HG02759 (cell line): ENCODE measurements around the gene COL27A1.

Experiments used
- ATAC-seq: cut with Tn5 transposase; IDR thresholded peaks from one replicate; pipeline ENCODE4 v1.9.1; 2021; ENCODE audit warnings: mild to moderate bottlenecking, moderate library complexity; ENCODE audit not compliant: unreplicated experiment

Gene COL27A1

GRCh38 chr9:114155263-114155994 is at the start of gene COL27A1:
Gene COL27A1, plus strand, starts transcription at chr9:114155537. Its CDS starts 414 bp downstream, at chr9:114155951.
- ATAC-seq, result peak; percentile 92

DNA sequence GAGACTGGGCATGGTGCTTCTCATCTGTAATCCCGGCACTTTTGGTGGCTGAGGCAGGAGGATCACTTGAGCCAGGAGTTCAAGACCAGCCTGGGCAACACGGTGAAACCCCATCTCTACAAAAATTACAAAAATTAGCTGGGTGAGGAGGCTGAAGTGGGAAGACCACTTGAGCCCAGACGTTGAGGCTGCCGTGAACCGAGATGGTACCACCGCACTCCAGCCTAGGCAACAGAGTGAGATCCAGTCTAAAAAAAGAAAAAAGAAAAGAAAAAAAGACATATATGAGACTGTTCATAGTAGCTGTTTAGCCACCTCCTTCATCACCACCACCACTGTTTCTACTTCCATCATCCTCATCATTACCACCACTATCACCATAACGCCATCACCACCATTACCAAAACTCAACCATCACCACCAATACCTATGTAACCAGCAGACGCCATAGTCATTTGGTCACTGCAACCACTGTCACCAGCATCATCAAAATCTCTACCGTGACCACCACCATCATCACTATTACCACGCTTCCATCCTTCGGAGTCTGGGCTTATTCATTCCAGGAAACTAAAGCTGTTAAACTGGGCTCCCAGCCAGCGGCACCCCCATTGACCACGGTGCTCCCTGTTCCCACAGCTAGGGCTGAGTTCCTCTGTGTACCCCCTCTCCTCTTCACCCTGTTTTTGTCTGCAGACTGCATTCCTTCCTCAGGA is 47.9 kb upstream of the COL27A1 start:
- no peak for ATAC-seq

DNA sequence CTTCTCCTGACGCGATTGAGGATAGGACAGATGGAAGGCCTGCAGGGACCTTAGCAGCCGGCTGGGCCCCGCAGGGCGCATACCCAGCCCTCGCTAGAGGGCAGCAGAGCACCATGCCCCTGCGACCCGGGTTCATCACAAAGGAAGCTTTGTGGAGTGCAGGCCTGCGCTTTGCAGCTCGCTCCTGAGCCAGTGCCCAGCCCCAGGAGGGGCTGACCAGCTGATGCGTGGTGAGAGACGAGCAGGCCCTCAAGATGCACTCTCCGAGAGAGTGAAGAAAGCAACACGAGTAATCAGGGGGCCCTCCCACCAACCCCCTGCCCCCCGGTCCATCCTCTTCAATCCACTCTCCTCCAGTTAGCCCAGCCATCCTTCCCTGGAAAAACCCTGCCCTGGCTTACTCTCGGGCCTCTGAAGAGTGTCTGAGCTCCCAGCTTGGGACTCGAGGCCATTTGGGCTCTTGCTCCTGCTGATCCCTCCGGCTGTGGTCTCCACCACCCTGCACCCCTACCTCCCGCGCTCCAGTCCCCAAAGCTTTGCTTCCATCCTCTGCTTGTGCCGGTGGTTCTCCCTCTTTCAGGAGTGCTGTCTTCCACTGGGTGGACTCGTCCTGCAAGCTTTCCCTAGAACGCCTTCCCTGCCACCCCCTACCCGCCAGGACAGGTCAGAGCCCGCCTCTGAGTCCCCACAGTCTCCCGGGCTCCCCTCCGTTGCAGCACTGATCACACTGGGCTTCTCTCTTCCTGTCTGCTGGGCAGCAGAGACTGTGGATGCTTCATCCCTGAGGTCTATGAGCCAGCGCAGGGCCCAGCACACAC is 47.1 kb upstream of the COL27A1 start:
- peak; percentile 53 for ATAC-seq

DNA sequence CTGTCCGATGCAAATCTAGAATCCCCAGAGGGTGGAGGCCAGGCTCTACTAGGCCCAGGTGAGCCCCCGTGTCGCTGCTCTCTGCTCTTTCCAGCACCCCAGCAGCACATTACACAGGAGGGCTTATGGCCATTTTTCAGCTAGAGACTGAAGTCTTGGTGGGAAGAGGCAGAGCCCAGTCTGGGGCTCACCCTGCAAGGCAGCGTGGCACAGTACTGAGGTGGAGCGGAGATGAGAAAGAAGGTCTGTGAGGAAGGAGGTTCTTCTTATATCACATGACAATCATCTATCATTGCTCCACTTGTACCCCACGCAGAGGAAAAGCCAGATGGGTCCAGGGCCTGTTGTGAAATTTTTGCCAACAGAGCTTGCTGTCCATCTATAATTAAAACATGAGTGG is 46.2 kb upstream of the COL27A1 start:
- no peak for ATAC-seq

DNA sequence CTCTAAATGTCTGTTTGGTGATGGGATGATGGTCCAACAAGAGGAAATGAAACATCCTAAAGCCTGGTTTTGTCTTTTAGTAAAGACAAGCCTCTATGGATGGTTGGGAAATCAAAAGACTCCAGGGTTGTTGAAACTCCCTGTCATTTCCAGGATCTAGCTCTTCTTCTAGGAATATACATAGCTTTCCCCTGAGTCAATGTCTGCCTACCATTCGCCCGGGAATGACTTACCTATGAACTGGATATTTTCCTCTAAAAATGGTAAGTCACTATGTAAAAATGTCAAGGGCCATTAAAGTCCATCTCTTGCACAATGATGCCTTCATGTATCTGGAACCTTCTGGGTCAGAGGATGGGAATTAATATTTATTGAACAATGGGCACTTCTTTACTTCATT is 45.2 kb upstream of the COL27A1 start:
- no peak for ATAC-seq

DNA sequence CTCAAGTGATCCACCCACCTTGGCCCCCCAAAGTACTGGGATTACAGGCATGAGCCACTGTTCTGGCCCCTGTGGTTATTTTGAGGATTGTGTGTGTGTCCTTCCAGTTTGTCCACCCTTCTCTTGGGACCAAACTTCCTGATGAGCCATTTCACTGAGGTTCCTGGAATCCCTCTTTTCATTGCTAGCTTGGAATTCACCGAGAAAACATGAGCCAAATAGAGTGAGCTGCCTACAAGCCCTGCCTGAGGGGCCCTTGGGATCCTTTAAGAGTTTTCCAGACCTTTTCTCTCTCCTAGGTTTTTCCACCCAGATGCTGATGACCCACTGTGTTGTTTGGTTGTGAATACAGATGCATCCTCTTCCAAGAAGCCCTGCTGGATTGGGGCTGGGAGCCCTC is 43.0 kb upstream of the COL27A1 start:
- ATAC-seq, result no peak

DNA sequence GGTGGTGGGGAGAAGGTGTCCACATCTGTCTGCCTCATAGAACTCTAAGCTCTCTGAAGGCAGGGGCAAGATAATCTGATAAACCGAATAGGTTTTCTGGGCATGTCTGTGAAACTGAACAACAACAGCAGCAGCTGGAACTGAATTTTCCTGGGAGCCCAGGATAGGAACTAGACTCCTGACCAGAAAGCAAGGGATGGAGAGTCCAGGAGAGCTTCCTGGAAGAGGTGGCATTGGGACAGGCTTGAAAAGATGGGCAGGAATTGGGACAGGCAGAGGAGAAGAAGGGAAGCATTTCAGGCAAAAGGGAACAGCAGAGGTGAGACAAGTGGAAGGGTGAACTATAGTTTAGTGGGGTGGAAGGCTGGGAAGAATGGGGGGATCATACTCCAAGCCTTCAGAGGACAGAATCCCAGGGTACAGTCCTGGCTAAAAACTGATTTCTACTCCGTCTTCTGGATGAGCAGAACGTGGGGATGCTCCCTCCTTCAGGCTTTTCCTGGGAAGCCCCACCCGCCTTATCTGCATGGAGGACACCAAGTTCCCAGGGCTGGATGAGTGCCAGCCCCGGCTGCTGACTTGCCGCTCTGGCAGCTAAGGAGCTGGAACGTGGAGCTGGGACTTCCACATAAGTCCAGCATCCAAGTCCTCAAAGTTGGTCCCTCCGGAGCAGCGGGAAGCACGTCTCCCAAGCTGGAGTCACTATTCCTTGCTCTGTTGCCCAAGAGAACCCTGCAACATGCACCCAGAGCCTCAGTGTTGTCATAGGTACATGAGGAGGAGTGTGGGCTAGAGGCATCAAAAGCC is 42.4 kb upstream of the COL27A1 start:
- ATAC-seq, result no peak

DNA sequence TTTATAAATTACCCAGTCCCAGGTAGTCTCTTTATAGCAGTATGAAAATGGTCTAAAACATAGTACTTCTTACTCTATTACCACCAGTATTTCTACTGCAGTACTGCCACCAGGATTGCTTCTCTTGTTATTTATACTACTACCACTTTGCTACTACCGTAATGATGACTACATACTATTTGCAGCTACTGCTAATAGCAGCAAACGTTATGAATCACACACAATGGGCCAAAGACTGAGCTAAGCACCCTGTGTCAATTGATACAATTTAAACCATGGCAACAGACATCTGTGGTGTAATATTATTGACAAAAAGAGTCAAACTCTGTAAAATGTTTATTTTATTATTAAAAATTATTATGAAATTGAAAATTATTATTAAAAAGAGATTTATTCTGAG is 41.0 kb upstream of the COL27A1 start:
- ATAC-seq, result no peak

DNA sequence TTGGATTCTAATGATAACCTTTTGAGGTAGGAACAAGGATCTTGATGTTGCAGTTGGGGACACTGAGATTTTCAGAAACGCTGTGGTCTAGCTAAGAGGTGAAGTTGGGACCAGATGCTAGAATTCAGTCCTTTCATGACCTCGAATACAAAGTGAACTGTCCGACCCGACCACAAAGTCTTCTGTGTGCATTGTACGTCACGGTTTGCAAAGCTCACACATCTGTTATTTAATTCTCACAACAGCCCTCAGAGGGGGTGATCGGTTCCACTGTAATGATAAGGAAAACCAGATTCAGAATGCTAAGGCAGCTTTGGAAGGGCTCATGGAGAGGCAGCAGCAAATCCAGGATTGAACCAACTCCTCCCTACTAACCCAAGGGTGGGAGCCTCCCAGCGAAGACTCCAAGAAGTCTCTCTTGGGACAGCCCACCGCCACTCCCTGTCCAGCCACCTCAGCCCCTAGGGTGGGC is 39.6 kb upstream of the COL27A1 start:
- no peak for ATAC-seq

GRCh38 chr9:114116126-114116747 is 39.1 kb upstream of the COL27A1 start:
- no peak for ATAC-seq

DNA sequence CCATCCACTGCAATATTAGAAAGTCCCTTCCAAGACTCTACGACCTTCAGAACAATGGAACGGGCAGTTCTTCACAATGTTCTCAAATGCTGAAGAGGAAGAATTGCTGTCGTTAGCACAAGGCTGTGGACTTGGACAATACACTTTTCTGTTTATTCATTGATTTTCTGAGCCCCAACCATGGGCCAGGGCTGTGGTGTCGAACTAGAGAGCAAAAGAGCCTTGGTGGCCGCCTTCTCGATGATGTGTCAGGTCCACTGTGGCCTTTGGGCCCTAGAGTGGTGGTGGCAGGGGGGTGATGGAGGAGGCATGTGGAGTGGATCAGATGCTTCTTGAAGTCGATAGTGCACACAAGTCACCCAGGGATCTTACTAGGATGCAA is 37.7 kb upstream of the COL27A1 start:
- ATAC-seq, result no peak

DNA sequence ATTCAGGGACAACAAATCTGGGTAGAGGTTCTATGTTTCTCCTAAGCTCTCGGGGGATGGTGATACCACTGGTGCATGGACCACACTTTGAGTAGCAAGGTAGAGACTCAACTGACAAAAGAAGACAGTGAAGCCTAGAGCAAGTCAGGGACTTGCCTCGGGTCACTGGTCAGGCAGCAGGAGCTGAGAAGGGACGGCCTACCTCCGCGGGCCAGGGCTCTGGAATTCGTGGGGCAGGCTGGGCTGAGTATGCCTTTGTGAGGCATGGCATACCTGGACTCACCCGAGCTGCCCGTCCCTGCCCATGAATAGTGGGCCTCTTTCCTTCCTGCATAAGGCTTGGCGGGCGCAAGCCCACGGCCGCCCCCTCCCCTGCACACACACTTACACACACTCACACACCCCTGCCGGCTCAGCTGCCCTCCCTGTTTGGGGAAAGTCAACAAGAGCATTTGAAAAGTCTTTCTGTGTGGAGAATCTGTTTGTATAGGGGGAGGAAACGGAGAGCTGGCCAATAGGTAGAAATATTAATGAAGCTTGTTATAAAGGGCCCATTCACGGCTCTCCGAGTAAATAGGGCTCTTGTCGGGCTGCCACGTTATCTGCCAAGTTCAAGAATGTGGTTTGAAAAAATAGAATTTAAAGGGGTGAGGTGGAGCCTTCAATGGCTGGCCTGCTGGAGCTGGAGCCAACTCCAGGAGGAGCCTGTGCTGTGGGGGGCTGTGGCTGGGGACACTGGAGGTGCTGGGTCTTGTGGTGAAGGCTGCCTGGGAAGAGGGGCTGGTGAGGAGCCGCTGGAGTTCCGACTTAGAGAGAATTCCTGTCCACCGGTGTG is 37.1 kb upstream of the COL27A1 start:
- ATAC-seq, result no peak

DNA sequence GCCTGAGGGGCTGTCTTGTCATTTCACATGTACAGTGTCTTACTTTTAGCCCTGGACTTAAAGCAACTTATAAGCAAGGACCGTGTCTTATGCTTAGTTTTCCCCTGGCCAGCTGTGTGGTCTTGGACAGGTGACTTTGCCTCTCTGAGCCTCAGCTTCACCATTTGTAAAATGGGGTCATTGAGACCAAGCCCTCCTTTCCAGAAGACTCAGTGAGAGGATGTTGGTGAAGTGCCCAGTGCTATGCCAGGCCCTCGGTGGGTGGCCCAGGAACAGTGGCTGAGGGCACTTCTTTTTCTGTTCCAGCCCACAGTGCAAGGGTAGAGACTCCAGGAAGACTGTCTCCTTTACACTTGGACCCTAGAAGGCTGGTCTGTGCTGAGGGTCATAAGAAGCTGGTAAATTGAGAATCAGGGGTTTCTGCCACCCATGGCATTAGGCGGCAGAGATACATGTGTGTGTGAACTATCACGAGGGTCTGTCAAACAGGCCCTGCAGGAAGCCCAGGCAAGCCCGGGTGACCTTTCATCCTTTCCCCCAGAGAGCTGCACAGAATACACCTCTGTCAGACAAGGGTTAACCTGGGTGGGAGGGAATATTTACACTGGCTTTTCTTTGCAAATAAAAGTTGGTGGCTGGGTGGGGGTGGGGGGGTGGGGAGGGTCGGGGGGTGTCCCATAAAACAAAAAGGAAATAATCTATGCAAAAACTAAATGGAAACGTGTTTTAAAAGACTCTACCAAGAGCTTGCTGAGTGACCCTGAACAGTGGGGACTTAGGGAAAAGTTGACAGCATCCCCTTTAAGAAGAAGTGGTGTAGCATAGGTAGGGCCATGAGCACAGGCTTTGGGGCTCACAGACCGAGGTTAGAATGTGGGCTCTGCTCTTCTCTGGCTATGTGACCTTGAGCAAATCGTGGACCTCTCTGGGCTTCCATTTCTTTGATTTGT is 35.8 kb upstream of the COL27A1 start:
- no peak for ATAC-seq

DNA sequence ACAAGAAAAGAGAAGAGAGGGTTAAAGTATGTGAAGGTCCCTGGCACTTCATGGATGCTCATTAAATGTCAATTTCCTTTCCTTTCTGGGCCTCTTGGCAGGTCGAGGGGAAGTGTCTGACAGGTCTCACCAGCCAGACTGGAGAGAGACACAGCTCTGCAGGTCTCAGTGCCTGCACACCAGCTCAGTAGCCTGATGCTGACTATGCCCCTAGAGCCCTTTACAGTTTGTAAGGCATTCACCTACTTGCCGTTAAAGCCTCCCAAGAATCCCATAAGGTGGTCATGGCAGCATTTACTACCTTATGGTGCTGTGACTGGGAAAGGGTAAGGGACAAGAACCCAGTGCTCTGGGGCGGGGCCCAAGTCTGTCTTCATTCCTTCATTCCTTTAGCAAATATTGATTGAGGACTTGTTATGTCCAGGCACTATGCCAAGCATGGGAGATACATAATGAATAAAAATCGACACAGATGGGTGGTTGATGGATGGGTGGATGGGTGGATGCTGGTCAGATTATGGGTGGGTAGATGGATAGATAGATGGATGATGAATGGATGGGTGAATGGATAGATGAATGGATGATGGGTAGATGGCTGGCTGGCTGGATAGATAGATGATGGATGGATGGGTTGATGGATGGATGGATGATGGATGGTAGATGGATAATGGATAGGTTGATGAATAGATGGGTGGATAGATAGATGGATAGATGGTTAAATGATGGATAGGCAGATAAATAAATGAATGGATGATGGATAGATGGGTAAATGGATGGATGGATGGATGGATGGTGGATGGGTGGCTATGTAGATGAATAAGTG is 34.9 kb upstream of the COL27A1 start:
- ATAC-seq, result no peak

GRCh38 chr9:114121227-114122135 is 33.9 kb upstream of the COL27A1 start:
- ATAC-seq, result no peak
